ENCODE measurements around the gene CTNNA3.
A peak's percentile ranks its signal among the peaks of the same experiment; 100 is the strongest.

The CTNNA3 gene

GRCh38 chr10:66832781-66833422 lies 863.1 kb downstream of the CTNNA3 start:
- TF ChIP-seq CTCF (IDR thresholded peaks at IDR 0.05; ENCODE audit: low read depth, low read length): no peak
- no peak overlapping the region for H3K4me3 ChIP-seq (ENCODE audit: low read depth, low read length)
- in situ Hi-C loops (cut with HindIII; ENCODE audit: low sequenced_read_pairs): no loop called here
- no peak for DNase-seq (ENCODE audit: low read depth, low spot score)

GRCh38 chr10:66828957-66829356 lies 867.0 kb downstream of the CTNNA3 start:
- TF ChIP-seq CTCF (IDR thresholded peaks at IDR 0.05; ENCODE audit: low read depth, low read length): no peak
- H3K4me3 ChIP-seq (ENCODE audit: low read depth, low read length): no peak overlapping the region
- in situ Hi-C loops (cut with HindIII; ENCODE audit: low sequenced_read_pairs): no loop called here
- DNase-seq (ENCODE audit: low read depth, low spot score): peak; percentile 18

GRCh38 chr10:66827353-66827752 lies 868.6 kb downstream of the CTNNA3 start:
- TF ChIP-seq CTCF (IDR thresholded peaks at IDR 0.05; ENCODE audit: low read depth, low read length): no peak
- peak; percentile 84 for DNase-seq (ENCODE audit: low read depth, low spot score)
- no peak overlapping the region for H3K4me3 ChIP-seq (ENCODE audit: low read depth, low read length)
- in situ Hi-C loops (cut with HindIII; ENCODE audit: low sequenced_read_pairs): no loop called here

GRCh38 chr10:66823301-66823700 lies 872.7 kb downstream of the CTNNA3 start:
- in situ Hi-C loops (cut with HindIII; ENCODE audit: low sequenced_read_pairs): no loop called here
- TF ChIP-seq CTCF (IDR thresholded peaks at IDR 0.05; ENCODE audit: low read depth, low read length): no peak
- no peak for DNase-seq (ENCODE audit: low read depth, low spot score)
- H3K4me3 ChIP-seq (ENCODE audit: low read depth, low read length): no peak overlapping the region

- H3K4me3 ChIP-seq (ENCODE audit: low read depth, low read length): no peak overlapping the region
- no peak for TF ChIP-seq CTCF (IDR thresholded peaks at IDR 0.05; ENCODE audit: low read depth, low read length)
- DNase-seq (ENCODE audit: low read depth, low spot score): no peak
- in situ Hi-C loops (cut with HindIII; ENCODE audit: low sequenced_read_pairs): no loop called here
Observed at GRCh38 chr10:66822801-66823200, 873.2 kb downstream of the CTNNA3 start.

GRCh38 chr10:66819691-66820090 lies 876.3 kb downstream of the CTNNA3 start:
- in situ Hi-C loops (cut with HindIII; ENCODE audit: low sequenced_read_pairs): no loop called here
- H3K4me3 ChIP-seq (ENCODE audit: low read depth, low read length): no peak overlapping the region
- TF ChIP-seq CTCF (IDR thresholded peaks at IDR 0.05; ENCODE audit: low read depth, low read length): no peak
- no peak for DNase-seq (ENCODE audit: low read depth, low spot score)
